Stimulated activated CD4-positive, alpha-beta T cell treated with anti-CD3 and anti-CD28 coated beads, Interleukin-4, amount 100 ng/mL, for 4 hours (primary cell): ENCODE data around the gene ARHGAP42.

Experiments
- DNase-seq, 2 experiments: peaks; one replicate each; pipeline ENCODE4 v3.0.0-alpha.2; 2020

The ARHGAP42 gene

DNA sequence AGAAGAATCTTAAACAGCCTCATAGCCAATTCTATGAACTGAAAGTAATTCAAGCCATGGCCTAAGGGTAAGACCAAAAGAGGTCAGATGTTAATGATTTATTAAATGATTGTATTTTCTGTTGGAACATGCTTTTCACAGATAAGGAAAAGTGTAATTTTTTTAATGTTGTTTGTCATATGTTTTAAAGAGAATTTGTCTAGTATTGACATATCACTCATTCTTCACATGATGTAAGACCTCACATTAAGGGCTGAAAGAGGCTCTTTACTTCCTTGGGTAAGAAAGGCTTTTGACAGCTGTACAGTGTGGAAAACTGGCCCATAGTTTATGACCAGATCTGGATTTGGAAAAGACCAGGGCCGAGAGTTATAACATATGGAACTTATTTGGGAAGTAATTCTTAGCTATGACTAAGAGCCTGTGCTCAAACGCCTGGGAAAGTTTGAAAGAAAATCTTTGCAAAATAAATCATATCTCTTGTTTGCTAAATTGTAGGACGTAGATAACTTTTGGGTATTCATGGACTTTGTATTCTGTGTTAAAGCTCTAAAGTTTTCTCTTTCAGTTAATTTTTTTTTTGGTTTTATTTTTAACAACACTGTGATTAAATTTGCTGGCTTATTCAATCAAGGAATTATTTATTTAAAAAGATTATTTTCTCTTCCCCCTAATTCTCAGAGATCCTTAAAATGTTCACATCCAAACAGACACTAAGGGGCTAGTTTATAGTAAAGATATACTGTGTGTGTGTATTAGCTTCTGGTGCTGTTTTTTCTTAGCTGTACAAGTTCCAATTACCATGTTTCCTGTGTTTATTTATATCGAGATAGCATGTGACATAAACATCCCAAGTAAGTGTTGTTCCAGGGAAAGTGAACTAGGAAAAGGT is 162.2 kb downstream of the ARHGAP42 start:
- DNase-seq = no peak

GRCh38 chr11:100849901-100850235 is 162.8 kb downstream of the ARHGAP42 start:
- DNase-seq = no peak

GRCh38 chr11:100851147-100851546 is 164.1 kb downstream of the ARHGAP42 start:
- no peak for DNase-seq

DNA sequence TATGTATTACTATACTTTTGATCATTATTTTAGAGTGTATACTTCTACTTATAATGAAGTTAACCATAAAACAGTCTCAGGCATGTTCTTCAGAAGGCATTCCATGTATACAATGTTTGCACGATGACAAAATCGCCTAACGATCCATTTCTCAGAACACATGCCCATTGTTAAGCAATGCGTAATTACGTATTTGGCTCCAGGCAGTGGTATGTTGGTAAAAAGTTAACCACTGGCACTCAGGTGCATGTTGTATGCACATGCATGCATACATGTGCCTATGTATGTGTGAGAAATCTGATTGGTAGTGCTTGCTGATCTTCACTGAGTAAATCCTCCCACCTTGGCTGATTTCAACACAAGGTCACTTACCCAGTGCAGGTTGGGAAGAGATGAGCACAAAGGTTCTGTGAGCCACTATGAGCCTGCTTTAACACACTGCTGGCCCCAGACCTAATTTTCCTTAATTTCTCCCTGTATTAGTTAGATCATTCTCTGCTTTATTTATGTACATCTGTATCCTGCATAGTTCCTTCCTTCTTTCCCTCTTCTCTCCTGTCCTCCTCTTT is 164.6 kb downstream of the ARHGAP42 start:
- DNase-seq = no peak

DNA sequence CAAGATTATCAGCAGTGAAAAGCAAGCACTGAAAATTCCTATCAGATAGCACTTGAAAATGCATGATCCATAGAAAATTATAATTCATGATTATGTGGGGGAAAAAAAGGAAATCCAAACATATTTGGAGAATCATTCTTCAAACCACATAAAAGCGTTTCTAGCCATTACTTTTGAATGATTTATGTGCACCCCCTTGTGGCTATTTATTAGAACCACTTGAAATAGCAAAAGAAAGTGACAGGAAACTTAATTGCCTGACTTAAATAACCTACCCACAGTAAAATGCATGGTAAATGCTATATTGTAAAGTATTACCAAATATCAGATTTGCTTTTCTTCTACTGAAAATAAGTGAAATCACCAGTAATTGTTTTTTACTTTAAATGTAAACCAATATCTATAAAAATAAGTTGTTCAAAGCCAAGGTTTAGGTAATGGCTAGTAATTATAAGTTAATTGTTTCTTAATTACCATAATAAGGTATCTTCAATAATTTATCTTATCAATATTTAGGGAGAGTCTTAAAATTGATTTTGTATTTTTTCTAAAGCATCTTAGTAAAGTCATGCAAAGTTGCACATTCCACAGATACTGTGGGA is 168.5 kb downstream of the ARHGAP42 start:
- no peak for DNase-seq

DNA sequence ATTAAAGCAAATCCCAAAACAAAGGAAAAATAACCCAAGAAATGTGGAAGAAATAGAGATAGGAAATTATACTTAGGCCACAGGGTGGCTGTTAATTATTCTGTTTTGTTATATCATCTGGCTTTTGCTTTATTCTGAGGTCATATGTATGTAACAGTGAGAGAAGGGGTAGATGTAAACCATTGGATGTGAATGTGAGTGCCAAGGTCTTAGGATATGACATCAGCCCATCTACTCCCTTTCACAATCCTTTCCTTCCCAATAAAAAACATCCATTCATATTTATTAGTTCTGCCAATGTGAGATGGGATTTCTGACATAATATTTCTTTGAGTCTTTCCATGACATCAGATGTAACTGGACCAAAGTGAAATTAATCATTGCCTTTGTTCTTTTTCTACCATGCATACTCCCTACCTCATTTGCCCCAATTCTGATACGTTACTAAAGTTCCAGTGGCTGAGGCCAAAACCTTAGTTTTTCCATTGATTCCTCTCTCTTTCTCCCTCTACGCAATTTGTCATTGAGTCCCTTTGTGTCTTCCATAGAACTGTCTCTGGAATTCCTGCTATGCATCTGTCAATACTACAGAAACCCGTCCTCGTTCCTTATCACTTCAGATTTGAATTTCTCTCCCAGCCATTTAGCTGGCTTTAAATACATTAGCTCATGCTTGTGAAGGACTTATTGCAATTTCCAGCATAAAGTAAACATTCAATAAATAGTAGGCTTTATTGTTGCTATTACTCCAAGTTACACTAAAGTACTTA is 170.3 kb downstream of the ARHGAP42 start:
- DNase-seq = no peak

- no peak for DNase-seq
Measured at GRCh38 chr11:100860318-100861155, 173.4 kb downstream of the ARHGAP42 start.

DNA sequence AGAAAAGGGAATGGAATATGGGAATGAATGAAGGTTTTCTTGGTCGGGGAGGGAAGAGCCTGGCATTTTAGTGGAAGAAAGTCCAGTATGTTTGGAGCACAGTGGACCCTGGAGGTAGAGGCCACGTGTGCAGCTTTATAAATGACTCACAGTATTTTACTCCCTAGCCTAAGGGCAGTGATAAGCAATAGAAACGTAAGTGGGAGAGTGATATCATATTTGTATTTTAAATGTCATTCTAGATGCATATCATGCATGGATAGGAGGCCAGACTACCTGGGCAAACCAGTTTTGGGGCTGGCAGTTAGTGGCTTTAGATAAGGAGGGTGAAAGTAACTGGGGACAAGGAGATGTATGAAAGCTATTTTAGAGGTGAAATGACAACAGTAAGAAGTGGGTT is 174.1 kb downstream of the ARHGAP42 start:
- DNase-seq = no peak

DNA sequence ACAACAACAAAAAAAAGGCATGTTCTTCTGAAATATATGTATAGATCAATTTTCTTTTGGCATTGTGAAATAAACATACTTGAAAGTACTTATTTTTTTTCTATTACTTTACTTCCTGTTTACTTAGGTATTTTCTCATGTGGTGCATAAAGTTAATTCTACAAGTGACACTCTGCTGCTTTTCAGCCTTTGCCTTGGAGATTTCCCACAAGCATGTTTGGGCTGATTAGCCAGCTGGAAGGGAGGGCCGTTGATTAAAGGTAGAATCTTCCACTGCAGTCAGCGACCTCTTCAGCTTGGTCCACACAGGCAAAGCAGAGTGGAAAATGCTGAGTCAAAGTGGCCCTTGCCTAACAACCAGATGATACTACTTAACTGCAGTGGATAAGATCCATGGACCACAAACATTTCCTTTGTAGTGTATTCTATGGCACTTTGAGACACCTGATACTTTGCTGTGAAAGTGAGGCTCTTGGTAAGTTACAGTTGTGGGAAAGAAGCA is 176.0 kb downstream of the ARHGAP42 start:
- DNase-seq = no peak

GRCh38 chr11:100865443-100866065 is 178.5 kb downstream of the ARHGAP42 start:
- DNase-seq = no peak

- DNase-seq = no peak
Measured at GRCh38 chr11:100866453-100866852, 179.4 kb downstream of the ARHGAP42 start.

DNA sequence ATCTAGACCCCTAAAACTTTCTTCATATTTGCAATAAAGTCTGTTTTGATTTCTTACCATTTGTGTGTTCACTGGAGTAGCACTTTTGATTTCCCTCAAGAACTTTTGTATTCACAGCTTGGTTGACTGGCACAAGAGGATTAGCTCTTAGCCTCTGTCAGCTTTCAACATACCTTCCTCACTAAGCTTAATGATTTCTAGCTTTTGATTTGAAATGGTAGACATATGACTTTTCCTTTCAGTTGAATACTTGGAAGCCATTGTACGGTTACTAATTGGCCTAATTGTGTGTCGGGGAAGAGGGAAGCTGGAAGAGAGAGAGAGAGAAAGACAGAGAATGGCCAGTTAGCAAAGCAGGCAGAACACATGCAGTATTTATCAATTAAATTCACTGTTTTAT is 180.5 kb downstream of the ARHGAP42 start:
- DNase-seq = no peak

DNA sequence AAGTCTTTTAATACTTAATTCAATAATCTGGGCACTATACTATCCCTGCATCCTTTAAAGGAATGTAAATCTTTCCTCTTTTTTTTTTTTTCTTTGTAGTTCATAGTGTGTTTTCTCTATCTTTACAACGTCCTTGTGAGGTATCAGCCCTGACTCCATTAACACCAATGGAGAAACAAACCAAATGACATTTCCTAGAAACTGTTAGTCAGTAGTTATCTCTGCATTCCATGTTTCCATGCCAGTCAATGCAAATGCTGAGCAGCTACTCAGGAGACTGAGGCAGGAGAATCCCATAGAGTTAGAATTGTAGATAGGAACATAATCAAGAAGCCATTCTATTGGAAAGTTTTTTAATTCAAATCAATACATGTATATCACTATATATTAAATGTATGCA is 182.2 kb downstream of the ARHGAP42 start:
- no peak for DNase-seq

DNA sequence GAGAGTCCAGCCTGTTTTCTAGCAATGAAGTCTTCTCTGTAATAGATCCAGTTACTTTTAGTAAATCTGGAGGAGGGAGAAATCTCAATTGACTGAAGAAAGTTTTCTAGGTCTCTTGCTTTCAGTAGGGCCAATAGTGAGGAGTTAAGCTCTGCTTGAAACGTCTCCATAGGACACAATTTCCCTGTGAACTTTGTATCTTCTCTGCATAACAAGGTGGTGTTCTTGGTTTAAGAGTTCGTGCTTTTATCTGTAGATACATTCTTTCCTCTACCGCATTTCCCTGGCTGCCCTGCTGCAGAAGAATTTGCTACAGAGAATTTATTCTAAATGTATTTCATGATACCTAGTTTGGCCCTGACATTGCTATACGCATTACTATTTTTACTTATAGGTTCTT is 183.1 kb downstream of the ARHGAP42 start:
- DNase-seq = no peak

GRCh38 chr11:100872951-100873740 is 186.1 kb downstream of the ARHGAP42 start:
- no peak for DNase-seq

DNA sequence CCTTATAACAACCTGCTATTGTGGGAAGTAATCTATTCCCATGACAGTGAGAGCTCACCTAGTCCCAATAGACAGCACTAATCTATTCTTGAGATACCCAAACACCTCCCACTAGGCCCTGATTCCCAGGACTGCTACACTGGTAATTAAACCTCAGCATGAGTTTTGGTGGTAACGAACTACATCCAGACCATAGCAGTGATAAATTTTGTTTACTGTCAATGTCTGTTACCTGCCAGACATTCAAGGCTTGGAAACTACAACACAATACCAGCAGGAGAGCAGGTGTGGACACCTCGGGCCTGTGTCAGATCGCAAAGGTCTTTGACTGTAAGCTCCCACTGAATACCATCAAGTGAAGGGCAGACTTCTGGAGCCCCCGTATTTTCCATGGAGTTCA is 187.1 kb downstream of the ARHGAP42 start:
- DNase-seq = no peak

DNA sequence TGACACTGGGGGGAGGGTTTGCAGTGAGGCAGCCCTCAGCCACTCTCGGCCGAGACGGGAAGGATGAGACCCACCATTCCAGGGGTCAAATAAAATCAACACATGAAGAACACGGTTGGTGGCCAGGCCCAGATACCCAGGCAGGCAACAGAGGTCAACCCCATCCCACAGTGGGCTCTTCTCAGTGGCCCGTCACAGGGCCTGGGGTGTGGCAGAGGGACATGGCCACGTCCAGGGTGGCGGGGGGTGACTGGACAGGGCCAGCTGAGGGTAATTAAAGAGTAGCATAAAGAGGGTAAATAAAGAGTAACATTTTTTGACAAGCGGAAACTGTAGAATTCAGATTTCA is 188.4 kb downstream of the ARHGAP42 start:
- DNase-seq = no peak

DNA sequence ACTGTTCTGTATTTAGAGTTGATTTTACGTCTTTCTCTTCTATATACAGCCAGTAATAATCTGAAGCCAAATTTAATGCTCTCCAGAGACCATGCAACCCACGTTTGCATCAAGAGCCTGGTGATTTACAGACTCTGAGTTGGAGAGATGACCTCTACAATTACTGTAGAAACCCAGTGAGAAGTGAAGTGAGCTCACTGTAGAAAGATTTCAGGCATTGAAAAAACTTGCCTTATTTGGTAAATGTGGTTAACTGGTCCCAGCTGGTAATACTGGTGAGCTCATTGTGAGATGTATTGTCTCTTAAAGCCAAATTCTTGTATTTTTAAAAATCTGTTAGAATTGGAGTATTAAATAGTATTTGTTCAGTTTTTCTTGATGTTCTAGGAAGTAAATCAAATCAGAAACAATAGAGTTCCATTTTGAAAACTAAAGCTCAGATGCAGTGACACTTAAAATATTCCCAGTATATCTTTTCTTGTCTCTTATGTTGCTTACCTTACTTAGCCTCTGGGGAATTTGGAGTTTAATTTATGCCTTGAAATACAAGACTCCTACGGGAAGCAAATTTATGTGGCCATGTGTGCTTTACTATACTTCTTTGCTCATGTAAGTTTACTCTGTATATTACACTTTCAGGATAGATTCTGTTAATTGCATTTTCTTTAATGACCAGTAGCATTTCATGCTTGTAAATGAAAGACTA is 189.9 kb downstream of the ARHGAP42 start:
- DNase-seq = no peak

DNA sequence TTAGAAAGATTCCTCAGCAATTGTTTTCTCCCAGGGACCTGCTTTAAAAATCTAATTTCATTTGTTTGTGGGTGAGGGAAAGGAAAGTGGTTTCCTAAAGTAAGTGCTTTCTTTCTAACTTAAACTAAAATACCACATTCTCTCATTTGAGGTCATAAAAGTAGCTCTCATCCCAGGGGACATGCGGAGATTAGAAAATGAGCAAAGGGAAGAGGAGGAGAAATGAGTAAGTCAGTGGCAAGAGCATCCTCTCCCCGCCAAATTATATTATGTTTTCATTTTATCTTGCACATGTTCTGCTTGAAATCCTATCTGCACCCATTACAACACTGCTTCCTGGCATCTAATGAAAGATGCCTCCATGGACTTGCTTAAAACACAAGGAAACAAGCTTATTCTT is 191.4 kb downstream of the ARHGAP42 start:
- DNase-seq = no peak

DNA sequence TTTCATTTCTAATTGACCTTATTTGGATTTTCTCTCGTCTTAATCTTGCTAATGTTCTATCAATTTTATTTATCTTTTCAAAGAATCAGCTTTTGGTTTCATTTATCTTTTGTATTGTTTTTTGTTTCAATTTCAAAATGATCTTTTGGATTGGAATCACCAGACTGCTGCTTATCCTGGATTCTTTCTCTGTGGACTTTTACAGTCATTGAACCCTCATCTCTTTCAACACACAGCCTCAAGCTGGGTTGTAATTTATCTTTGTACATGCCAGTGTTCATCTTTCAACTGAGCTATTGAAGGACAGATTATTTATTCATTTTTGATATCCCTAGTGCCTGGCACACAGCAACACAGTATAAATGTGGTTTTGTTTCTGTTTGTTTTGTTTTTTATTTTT is 195.9 kb downstream of the ARHGAP42 start:
- no peak for DNase-seq

GRCh38 chr11:100883830-100884229 is 196.7 kb downstream of the ARHGAP42 start:
- no peak for DNase-seq
